GM23338 (cell line): ENCODE data around the gene KRTAP5-10. TPM values are rescaled to one million over a fixed set of nuclear protein-coding genes. Genes with fewer than 3 reads are reported as not detected.

ENCODE experiments used
- ATAC-seq: fragments of 200-7000 bp; cut with Tn5 transposase; 3 replicates; pipeline ENCODE4 v1.9.1; 2020
- DNase-seq: peaks from one replicate; pipeline ENCODE4 v3.0.0-alpha.2; 2015; ENCODE audit warnings: low spot score
- H2AFZ ChIP-seq: fragments of 200-600 bp; sonication (generic); 2 replicates; pipeline ENCODE4 v1.8.0; 2016; ENCODE audit warnings: antibody characterized with exemption, mild to moderate bottlenecking, moderate library complexity
- H3F3A ChIP-seq: fragments of 200-600 bp; sonication (generic); replicated peaks from 2 replicates; pipeline ENCODE4 v1.8.0; 2017; ENCODE audit warnings: antibody characterized with exemption, mixed run types, low read depth
- H3K27ac ChIP-seq: fragments of 200-600 bp; sonication (generic); 2 replicates; pipeline ENCODE4 v1.6.1; 2016; ENCODE audit warnings: low read depth
- H3K27me3 ChIP-seq: fragments of 200-600 bp; sonication (generic); 2 replicates; pipeline ENCODE4 v1.8.0; 2016; ENCODE audit warnings: mild to moderate bottlenecking, mixed run types, moderate library complexity; ENCODE audit not compliant: insufficient read depth
- H3K36me3 ChIP-seq: fragments of 200-600 bp; sonication (generic); 2 replicates; pipeline ENCODE4 v1.8.0; 2016; ENCODE audit warnings: mild to moderate bottlenecking; ENCODE audit not compliant: insufficient read depth
- H3K4me1 ChIP-seq: fragments of 200-600 bp; sonication (generic); 2 replicates; pipeline ENCODE4 v1.8.0; 2016; ENCODE audit warnings: mild to moderate bottlenecking, moderate library complexity; ENCODE audit not compliant: insufficient read depth
- H3K4me2 ChIP-seq: fragments of 200-600 bp; sonication (generic); 2 replicates; pipeline ENCODE4 v1.7.1; 2017; ENCODE audit warnings: mixed run types
- H3K4me3 ChIP-seq: fragments of 200-600 bp; sonication (generic); 2 replicates; pipeline ENCODE4 v1.6.1; 2016; ENCODE audit warnings: mixed run types
- H3K79me2 ChIP-seq: fragments of 200-600 bp; sonication (generic); replicated peaks from 2 replicates; pipeline ENCODE4 v1.8.0; 2017; ENCODE audit warnings: mild to moderate bottlenecking; ENCODE audit not compliant: insufficient read depth
- H3K9me2 ChIP-seq: fragments of 200-600 bp; sonication (generic); 2 replicates; pipeline ENCODE4 v1.8.0; 2017; ENCODE audit not compliant: insufficient read depth
- H4K20me1 ChIP-seq: fragments of 200-600 bp; sonication (generic); replicated peaks from 2 replicates; pipeline ENCODE4 v1.8.0; 2017; ENCODE audit warnings: mild to moderate bottlenecking; ENCODE audit not compliant: insufficient read depth
- H3K27ac Mint-ChIP-seq: 2 replicates; pipeline ENCODE4 v1.8.0; 2020; ENCODE audit warnings: inconsistent platforms, mild to moderate bottlenecking, moderate library complexity, mixed read lengths
- H3K27me3 Mint-ChIP-seq: 3 replicates; pipeline ENCODE4 v1.8.0; 2022; ENCODE audit warnings: low read depth, mild to moderate bottlenecking, moderate library complexity, mixed read lengths, inconsistent platforms; ENCODE audit not compliant: insufficient read depth, poor library complexity
- H3K36me3 Mint-ChIP-seq: 3 replicates; pipeline ENCODE4 v1.8.0; 2021; ENCODE audit warnings: low read depth, mild to moderate bottlenecking, inconsistent platforms, moderate library complexity, mixed read lengths
- H3K4me1 Mint-ChIP-seq: 3 replicates; pipeline ENCODE4 v1.8.0; 2020; ENCODE audit warnings: mild to moderate bottlenecking, inconsistent platforms, mixed read lengths
- H3K4me3 Mint-ChIP-seq: 3 replicates; pipeline ENCODE4 v1.8.0; 2021; ENCODE audit warnings: moderate library complexity, mild to moderate bottlenecking, inconsistent platforms, mixed read lengths
- H3K9me3 Mint-ChIP-seq: 3 replicates; pipeline ENCODE4 v1.8.0; 2020; ENCODE audit warnings: moderate library complexity, mild to moderate bottlenecking, inconsistent platforms, mixed read lengths
- CREB1 ChIP-seq: fragments of 250-450 bp; sonication (Bioruptor Pico); IDR thresholded peaks from 2 replicates; pipeline ENCODE4 v1.5.0; 2020; ENCODE audit warnings: low read depth, mild to moderate bottlenecking, moderate library complexity
- ETS1 ChIP-seq: IDR thresholded peaks from 2 replicates; pipeline ENCODE4 v1.6.1; 2016; ENCODE audit warnings: antibody characterized with exemption
- EZH2 ChIP-seq: fragments of 200-600 bp; sonication (generic); IDR thresholded peaks from one replicate; pipeline ENCODE4 v1.8.0; 2017; ENCODE audit warnings: antibody characterized with exemption, mild to moderate bottlenecking, low read depth; ENCODE audit not compliant: unreplicated experiment
- EZH2phosphoT487 ChIP-seq: fragments of 200-600 bp; sonication (generic); IDR thresholded peaks from one replicate; pipeline ENCODE4 v1.8.1; 2018; ENCODE audit warnings: antibody characterized with exemption; ENCODE audit not compliant: unreplicated experiment
- JUNB ChIP-seq: IDR thresholded peaks from one replicate; pipeline ENCODE4 v1.6.1; 2016; ENCODE audit warnings: antibody characterized with exemption; ENCODE audit not compliant: unreplicated experiment
- NANOG ChIP-seq: IDR thresholded peaks from 2 replicates; pipeline ENCODE4 v1.6.1; 2016; ENCODE audit warnings: antibody characterized with exemption, borderline replicate concordance
- POLR2AphosphoS5 ChIP-seq: IDR thresholded peaks from 2 replicates; pipeline ENCODE4 v1.6.1; 2016; ENCODE audit warnings: antibody characterized with exemption, low read depth
- REST ChIP-seq: IDR thresholded peaks from one replicate; pipeline ENCODE4 v1.6.1; 2018; ENCODE audit warnings: antibody characterized with exemption; ENCODE audit not compliant: unreplicated experiment
- STAT1 ChIP-seq: IDR thresholded peaks from one replicate; pipeline ENCODE4 v1.6.1; 2016; ENCODE audit warnings: antibody characterized with exemption; ENCODE audit not compliant: unreplicated experiment
- ZNF114 ChIP-seq: fragments of 250-450 bp; sonication (Bioruptor Pico); IDR thresholded peaks from 2 replicates; pipeline ENCODE4 v1.5.0; 2020; ENCODE audit warnings: mild to moderate bottlenecking, moderate library complexity
- ZNF331 ChIP-seq: fragments of 250-450 bp; sonication (Bioruptor Pico); IDR thresholded peaks from 2 replicates; pipeline ENCODE4 v1.5.0; 2020; ENCODE audit warnings: low read depth, mild to moderate bottlenecking, moderate library complexity
- polyA plus RNA-seq: library from polyadenylated mRNA; unstranded; fragments of >200 nt; fragmentation: Nextera tagmentation; extraction: Ambion mirVana; gene quantifications from 2 replicates; pipeline ENCODE4 v1.2.1, GENCODE V29; 2016
- total RNA-seq: library from RNA; depleted of rRNA; stranded (reverse); fragments of >200 nt; shearing (Covaris generic); gene quantifications from 2 replicates; pipeline ENCODE4 v1.2.3, GENCODE V29; 2014

Gene KRTAP5-10
- total and polyA plus RNA-seq, 2 experiments from 2014 or later: not detected

GRCh38 chr11:71554996-71555395 lies 10.4 kb upstream of the KRTAP5-10 start (continued):
- TF ChIP-seq NANOG: no peak

GRCh38 chr11:71555508-71555907 lies 9.9 kb upstream of the KRTAP5-10 start:
- Histone ChIP-seq H3F3A (no peaks in the 10 kb centered on the region), H3K27me3 (no peaks in the 10 kb centered on the region), H3K27ac (no peak overlapping the region), H3K36me3 (peaks cover 3% of the 10 kb centered on the region; the same call in 1 of the 2 replicates), H3K79me2 (no peaks in the 10 kb centered on the region), H3K4me1 (no peaks in the 10 kb centered on the region), H3K4me2 (no peak overlapping the region), H2AFZ (no peak overlapping the region), H3K4me3 (no peak overlapping the region), H3K9me2 (no peaks in the 10 kb centered on the region), H4K20me1 (no peaks in the 10 kb centered on the region)
- ATAC-seq (no peak), DNase-seq (no peak)
- no peak for TF ChIP-seq REST
- no peak for TF ChIP-seq POLR2AphosphoS5
- TF ChIP-seq ETS1: no peak
- TF ChIP-seq ZNF114 (CRISPR knock-in tag): no peak
- no peak for TF ChIP-seq EZH2phosphoT487
- no peak for TF ChIP-seq STAT1
- TF ChIP-seq JUNB: no peak
- peaks cover 31% of the 10 kb centered on the region for H3K9me3 Mint-ChIP-seq
- H3K36me3 Mint-ChIP-seq: peaks cover 9% of the 10 kb centered on the region; the same call in 2 of the 3 replicates
- H3K4me1 Mint-ChIP-seq: peaks cover 5% of the 10 kb centered on the region
- H3K27me3 Mint-ChIP-seq: peaks cover 2% of the 10 kb centered on the region
- H3K4me3 Mint-ChIP-seq: no peak overlapping the region
- no peak overlapping the region for H3K27ac Mint-ChIP-seq

GRCh38 chr11:71556018-71556417 lies 9.3 kb upstream of the KRTAP5-10 start:
- Mint-ChIP-seq H3K27ac (no peak overlapping the region), H3K27me3 (peaks cover 2% of the 10 kb centered on the region)
- no peak for TF ChIP-seq NANOG
- TF ChIP-seq ZNF114 (CRISPR knock-in tag): no peak
- no peak for TF ChIP-seq STAT1
- no peak for TF ChIP-seq CREB1 (CRISPR knock-in tag)
- TF ChIP-seq REST: no peak
- no peak for TF ChIP-seq ZNF331 (CRISPR knock-in tag)
- no peak for TF ChIP-seq POLR2AphosphoS5
- no peak for TF ChIP-seq EZH2

More at GRCh38 chr11:71556018-71556417, 9.3 kb upstream of the KRTAP5-10 start:
- peaks cover 3% of the 10 kb centered on the region; the same call in 1 of the 2 replicates for H3K36me3 ChIP-seq
- no peaks in the 10 kb centered on the region for H4K20me1 ChIP-seq
- no peak overlapping the region for H3K4me3 ChIP-seq
- no peaks in the 10 kb centered on the region for H3K27me3 ChIP-seq
- Mint-ChIP-seq H3K36me3 (peaks cover 9% of the 10 kb centered on the region; the same call in 2 of the 3 replicates), H3K9me3 (peaks cover 34% of the 10 kb centered on the region), H3K4me3 (no peak overlapping the region), H3K4me1 (peaks cover 5% of the 10 kb centered on the region)
- no peaks in the 10 kb centered on the region for H3F3A ChIP-seq
- H3K79me2 ChIP-seq: no peaks in the 10 kb centered on the region
- DNase-seq (no peak), ATAC-seq (no peak)
- no peak overlapping the region for H2AFZ ChIP-seq
- no peak overlapping the region for H3K4me2 ChIP-seq
- no peaks in the 10 kb centered on the region for H3K9me2 ChIP-seq
- no peak overlapping the region for H3K27ac ChIP-seq
- H3K4me1 ChIP-seq: no peaks in the 10 kb centered on the region
